ENCODE results near the gene TMEM45A.
A peak's percentile ranks its signal among the peaks of the same experiment; 100 is the strongest.
"Not testable (repeated sequence)": the region's sequence is repeated elsewhere in the genome, so short reads cannot be mapped to it uniquely, and the experiment has no call there.

Gene TMEM45A

DNA sequence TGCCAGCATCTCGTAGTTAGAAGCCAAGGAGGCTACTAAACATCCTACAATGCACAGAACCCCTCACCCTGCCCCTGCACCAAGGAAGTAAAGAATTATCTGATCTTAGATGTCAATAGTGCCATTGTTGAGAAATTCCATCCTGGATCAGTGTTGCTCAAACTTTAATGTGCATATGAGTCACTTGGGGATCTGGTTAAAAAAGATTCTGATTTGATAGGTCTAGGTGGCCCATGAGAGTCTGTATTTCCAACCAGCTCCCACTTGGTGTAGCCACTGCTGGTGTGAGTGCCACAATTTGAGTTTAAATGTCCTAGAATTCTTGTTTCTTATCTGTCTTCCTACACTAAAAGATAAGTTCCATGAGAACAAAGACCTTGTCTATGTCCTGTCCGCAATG, 43.7 kb downstream of the TMEM45A start:
- no peak for DNase-seq

DNA sequence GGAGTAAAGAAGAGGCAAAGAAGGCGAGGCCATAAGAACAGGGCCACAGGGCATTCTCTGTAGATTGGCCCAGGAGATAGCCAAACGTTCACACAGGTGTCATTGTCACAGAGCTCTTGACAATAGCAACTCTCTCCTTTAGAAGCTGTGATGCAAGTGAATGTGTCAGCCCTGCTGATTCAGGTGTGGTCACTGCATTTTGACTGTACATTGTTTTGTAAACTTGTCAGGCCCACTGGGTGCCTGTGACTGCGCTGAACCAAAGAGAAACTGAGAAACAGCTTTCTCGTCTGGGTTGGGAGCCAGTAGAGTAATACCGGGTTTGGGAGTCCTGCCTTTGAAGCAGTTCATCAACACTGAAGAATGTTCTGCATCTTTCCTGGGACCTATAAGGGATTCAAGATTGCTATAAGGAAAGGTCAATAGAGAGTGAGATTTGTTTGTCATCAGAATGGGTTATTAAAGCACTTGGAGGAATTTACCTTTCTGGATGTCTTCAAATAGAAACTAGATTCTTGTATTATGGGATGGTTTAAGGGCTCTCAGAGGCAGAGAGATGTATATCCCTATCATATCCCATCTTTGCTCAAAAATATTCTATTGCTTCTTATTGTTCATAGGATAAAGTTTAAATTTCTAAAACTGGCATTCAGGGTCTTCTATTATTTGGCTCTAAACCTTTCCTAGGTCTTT, 45.4 kb downstream of the TMEM45A start:
- DNase-seq = no peak

DNA sequence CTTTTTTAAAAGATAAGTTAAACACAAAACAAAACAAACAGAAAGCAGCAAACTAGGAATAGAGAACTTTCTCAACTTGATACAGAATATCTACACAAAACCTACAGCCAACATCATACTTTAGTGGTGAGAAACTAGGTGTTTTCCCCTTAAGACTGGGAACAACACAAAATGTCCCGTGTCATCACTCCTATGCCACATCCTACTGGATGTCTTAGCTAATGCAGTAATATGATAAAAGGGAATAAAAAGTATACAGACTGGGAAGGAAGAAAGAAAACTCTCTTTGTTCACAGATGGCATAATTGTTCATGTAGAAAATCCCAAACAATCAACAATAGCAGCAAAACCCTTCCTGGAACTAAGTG, 45.9 kb downstream of the TMEM45A start:
- DNase-seq = no peak

DNA sequence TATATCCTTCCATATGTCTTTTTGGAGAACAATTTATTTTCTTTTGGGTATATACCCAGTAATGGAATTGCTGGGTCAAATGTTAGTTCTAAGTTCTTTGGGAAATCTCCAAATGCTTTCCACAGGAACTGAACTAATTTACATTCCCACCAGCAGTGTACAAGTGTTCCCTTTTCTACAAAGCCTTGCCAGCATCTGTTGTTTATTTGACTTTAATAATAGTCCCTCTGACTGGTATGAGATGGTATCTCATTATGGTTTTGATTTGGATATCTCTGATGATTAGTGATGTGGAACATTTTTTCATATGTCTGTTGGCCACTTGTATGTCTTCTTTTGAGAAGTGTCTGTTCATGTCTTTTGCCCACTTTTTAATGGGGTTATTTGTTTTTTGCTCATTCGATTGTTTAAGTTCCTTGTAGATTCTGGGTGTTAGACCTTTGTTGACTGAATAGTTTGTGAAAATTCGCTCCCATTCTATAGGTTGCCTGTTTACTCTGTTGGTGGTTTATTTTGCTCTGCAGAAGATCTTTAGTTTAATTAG, 48.4 kb downstream of the TMEM45A start:
- DNase-seq = no peak

DNA sequence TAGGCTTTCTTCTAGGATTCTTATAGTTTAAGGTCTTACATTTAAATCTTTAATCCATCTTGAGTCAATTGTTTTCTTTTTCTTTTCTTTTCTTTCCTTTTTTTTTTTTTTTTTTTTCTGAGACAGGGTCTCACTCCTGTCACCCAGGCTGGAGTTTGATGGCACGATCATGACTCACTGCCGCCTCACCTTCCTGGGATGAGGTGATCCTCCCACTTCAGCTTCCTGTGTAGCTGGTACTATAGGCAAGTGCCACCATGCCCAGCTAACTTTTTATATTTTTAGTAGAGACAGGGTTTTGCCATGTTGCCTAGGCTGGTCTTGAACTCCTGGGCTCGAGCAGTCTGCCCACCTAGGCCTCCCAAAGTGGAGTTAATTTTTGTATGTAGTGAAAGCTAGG, 49.0 kb downstream of the TMEM45A start:
- not testable (repeated sequence) for DNase-seq

DNA sequence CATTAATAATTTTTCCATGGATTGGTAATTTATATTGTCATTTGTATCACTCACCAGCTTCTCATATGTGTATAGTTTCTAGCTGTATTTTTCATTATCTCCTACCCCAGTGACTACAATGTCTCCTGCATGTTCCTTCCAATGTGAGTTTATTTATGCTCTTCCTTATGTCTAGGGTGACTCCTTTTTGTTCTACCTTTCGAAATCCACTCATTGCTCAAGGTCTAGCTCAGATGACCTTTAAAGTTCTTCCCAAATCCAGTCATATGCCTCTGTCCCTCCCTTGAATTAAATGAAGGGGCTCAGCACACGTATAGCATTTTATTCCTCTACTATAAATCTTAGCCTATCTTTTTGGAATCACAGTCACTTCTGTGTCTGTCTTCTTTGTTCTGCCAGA, 53.0 kb downstream of the TMEM45A start:
- no peak for DNase-seq

DNA sequence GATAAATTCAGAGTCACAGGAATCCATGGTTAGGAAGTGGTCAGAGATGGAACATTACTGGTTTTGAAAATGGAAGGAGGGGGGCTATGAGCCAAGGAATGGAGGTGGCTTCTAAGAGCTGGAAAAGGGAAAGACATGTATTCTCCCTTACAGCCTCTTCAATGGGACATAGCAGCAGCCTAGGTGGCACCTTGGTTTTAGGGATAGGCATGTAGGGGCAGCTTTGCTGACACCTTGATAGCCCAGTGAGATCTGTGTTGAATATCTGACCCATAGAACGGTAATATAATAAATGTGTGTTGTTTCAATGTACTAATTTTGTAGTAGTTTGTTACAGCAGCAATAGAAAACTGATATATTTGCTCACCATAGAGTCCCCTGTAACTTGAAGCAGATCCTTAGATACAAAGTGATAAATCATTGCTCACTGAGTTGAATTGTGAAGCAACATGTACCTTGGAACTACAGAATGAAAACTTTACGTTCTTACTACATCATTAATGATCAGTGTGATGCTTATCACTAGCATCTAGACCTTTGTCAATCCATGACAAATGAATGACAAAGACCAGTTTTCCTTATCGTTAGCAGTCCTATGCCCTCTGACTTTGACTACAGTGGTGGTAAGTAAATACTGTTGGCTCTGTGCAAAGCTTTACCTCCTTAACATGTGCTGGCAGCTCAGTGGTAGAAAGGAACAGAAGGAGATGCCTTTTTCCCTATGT, 53.8 kb downstream of the TMEM45A start:
- DNase-seq = no peak

DNA sequence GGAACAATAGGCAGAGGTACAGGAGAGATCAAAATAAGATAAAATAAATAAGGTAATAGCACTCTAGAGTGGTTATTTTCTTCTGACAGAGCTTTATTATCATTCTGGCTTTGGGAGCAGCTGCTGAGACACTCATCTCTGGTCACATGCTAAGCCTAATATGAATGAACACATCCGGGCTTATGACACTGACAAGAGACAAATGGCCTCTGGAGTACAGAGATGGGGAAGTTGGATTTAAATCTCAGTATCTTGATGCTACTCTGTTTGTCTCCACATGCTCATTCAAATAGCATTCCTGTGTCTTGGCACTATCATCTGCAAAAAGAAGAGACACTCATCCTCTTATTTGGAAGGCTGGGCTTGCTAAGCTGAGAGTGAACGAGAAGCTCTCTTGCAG, 55.6 kb downstream of the TMEM45A start:
- no peak for DNase-seq

DNA sequence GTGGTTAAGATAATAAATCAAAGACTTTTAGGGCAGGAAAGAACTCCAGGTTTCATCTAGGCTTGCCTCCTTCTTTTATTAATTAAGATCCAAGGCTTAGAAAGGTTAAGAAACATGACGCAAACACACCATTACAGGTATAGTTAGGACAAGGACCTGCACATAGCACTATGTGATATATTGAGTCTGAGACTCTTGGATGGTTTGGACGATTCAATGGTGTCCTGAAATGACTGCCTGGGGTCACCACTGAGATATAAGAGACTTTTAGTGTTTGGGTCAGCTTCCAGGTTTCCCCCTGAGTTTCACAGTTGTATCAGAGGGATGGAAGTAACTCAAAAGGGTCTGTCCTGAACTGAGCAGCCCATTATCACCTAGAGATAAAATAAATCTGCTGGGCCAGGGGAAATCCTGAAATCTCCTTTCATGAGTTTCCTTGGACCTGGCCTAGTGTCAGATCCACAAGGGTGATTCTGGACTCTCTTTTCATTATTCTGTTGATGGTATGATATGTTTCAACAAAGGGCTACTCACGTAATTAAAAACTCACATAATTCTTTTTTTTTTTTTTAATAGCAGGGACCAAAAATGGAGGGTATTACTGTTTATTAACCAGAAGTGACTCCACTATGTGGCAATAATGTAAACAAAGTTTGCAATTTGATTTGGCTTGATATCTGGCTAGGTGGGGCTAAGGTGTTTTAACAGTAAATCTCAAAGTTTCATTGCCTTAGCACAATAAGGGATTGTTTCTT, 61.4 kb downstream of the TMEM45A start:
- no peak for DNase-seq

DNA sequence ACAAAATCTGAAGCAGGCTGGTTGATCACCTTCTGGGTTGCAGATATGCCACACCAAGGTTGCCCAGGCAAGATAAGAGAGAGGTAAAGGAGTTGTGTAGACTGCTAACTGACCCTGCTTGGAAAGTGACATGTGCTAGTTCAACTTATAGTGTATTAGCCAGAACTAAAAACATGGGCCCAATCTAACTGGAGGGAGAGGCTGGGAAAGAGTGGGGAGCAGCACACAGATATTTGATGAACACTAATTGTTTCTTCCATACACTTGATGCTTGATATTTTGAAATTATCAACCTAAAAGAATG, 61.9 kb downstream of the TMEM45A start:
- no peak for DNase-seq

DNA sequence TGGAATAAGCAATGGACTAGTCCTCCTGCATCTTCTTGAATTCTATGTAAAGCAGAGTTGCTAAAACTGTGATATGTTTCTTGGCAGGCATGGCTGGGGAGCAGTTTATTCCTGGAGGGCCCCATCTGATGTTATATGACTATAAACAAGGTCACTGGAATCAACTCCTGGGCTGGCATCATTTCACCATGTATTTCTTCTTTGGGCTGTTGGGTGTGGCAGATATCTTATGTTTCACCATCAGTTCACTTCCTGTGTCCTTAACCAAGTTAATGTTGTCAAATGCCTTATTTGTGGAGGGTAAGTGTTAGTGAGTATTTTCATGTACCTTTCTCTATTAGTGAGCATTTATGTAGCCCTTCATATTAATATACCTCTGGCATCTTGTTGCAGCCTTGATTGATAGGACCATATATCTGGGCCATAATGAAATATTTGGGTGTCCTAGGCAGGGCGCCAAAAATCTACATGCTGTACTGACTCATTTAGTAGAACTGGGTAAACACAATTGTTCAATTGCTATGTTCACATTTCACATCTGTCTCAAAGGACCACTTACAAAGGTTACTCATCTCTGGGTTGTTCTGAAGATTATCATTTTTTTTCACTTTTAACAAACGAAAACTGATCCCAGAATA, 64.4 kb downstream of the TMEM45A start:
- DNase-seq = peak in 1 of 2 experiments; percentile 8

DNA sequence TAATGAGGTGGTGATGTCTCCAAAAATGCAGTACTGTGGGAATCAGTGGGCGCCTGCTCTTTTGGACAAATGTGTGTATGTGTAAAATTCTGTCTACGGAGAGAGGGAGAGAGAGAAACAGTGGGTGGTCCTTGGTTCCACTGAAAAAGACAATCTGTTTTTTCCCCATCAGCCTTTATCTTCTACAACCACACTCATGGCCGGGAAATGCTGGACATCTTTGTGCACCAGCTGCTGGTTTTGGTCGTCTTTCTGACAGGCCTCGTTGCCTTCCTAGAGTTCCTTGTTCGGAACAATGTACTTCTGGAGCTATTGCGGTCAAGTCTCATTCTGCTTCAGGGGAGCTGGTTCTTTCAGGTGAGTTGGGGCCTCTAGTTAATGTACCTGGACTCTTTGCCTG, 65.8 kb downstream of the TMEM45A start:
- DNase-seq = no peak

DNA sequence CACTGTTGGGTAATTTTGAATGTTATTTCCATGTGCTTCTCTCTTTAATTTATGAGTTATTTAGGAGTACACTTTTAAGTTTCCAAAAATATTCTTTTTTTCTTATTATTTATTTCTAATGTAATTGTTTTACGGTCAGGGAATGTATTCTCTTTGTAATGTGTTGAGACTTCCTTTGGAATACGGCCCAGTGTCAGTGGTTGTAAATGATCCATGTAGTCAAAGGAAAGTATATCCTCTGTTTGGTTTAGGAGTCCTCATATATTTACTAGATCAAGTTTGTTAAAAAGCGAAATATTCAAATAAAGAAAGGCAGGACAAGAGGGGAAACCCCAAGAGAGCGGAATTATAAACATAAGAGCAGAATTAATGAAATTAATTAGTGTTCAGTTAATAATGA, 68.0 kb downstream of the TMEM45A start:
- DNase-seq = no peak

DNA sequence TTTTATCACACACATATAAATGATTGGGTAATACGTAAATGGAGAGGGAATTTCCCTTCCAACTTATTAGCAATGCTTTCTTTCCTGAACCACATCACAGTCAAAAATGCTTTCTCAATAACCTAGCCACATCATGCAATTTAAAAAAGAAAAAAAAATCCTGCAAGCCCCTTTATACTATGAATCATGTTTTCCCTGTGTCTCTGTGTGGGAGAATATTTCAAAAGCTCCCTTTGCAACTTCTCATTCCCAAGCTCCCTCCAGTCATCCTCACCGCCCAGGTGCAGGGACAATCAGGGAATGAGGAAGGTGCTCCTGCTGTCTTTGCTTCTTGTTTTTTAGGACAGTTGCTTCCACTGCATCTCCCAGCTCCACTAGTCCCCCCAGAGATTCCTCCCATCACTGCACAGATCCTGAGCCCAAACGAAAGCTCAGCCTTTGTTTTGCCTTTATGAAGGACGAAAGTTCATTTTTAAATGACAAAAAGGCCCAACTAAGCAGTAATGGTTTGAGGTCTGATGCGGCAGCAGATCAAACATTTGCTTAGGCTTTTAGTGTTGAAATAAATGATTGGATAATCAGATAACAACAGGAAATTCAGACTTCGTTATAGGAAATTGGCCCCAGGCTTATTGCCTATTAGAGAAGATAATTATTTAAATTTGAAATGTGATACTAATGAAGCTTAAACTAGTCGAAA, 69.2 kb downstream of the TMEM45A start:
- DNase-seq = no peak

DNA sequence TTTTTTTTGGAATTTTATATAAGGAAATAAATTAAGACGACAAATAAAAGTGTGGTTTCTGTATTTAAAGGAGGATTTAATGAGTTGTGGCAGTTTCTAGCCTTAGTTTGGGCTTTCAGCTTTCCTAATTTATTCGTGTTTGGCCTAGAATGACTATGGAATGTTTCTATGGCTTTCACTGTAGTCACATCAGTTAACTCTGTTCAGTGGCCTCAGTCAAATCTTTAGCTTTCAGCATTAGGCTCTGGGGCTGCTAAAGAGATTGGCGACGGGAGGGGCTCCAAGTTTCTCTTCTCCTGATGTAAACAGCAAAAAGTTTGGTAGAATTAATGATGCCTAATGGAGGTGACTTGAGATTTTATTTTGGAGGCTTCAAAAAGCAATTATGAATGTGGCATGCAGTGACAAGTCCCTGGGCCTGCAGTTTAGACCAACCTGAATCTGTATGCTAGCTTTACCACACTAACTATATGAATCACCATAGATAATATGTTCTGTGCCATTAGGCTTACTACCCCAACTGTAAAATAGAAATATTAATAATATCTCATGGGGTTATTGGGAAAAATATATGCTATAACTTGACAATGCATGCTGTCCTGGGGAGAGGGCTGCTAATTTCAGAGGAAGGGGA, 69.9 kb downstream of the TMEM45A start:
- no peak for DNase-seq

DNA sequence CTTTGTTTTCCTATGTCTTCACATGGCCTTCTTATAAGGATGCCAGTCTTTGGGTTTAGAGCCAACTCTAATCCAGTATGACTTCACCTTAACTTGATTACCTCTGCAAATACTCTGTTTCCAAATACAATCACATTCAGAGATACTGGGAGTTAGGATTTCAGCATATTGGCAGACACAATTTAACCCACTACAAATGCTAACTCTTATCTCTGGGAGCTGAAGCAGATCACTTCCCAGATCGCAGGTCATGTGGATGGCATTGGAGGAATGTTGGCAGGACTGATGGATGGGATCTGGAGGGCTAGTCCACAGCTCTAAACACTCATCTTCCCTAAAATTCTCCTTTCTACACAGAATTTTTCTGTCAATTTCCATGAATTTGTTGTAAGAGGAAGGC, 70.8 kb downstream of the TMEM45A start:
- DNase-seq = no peak

DNA sequence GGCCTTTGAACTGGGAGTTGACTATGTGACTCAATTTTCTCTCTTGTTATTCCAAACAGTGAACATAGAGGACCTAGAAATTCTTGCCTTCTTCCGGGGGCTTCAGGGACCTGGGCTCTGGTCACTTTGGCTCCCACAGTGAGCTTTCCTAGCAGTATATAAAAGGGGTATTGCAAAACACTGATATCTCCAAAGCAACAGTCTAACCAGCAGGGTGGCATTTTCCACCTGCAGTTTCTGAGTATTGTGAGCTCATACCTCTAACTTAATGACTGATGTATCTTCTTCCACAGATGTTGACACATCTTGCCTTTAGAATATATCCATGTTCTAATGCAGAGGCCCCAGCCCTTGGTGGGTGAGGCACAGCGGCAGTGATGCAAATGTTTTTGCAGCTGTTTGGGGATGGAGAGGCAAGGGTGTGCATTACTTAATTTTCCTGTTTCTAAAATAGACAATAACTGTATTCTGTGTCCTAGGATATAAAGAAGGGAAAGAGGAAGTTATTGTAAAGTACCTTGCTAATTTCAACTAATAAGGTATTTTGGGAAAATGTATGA, 71.3 kb downstream of the TMEM45A start:
- no peak for DNase-seq

DNA sequence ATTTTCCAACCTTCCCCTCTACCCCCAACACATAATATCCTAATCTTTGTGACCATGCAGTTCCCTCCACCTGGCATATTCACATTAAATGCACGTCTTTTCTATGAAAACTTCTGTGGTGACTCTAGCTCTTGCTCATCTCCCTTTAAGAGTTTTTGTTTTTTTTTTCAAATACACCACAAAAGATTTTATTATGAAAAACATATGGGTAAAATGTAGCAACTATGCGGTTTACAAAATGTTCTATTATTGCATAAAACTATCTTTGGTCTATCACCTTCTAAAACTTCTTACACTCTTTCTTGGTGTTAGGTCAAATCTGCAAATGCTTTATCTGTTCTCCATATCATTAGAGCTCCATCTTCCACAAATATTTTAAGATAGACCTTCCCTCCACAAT, 78.4 kb downstream of the TMEM45A start:
- DNase-seq = no peak

DNA sequence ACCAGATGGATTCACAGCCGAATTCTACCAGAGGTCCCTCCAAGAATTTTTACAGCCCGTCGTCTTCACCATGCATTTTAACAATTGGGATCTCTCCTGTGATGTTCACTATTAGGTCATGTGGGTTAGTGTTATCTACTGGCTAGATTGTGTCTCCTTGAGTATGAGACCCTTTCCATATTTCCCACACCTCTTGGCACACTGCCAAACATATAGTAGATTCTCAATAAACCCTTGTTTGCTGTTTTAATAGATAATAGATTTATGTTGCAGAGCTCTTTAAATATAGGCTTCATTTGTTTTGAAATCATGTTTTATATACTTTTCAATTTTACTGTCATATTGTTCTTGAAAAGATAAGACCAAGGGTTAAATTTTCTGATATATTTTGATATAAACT, 82.1 kb downstream of the TMEM45A start:
- DNase-seq = no peak

DNA sequence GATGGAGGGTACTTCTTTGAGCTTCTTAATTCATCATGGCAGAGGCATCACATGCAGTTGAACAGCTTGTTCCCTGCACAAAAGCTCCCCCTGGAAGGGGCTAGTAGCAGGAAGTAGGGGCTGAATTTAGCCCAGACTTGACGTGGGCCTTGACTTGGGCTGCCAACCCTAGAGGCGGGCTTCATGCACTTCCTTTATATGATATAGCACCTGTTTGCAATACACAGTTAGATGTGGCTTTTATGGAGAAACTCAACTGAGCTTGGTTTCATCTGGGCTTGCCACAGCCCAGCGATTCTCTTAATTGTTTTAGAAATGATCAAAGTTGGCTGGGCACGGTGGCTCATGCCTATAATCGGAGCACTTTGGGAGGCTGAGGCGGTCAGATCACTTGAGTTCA, 83.3 kb downstream of the TMEM45A start:
- no peak for DNase-seq

DNA sequence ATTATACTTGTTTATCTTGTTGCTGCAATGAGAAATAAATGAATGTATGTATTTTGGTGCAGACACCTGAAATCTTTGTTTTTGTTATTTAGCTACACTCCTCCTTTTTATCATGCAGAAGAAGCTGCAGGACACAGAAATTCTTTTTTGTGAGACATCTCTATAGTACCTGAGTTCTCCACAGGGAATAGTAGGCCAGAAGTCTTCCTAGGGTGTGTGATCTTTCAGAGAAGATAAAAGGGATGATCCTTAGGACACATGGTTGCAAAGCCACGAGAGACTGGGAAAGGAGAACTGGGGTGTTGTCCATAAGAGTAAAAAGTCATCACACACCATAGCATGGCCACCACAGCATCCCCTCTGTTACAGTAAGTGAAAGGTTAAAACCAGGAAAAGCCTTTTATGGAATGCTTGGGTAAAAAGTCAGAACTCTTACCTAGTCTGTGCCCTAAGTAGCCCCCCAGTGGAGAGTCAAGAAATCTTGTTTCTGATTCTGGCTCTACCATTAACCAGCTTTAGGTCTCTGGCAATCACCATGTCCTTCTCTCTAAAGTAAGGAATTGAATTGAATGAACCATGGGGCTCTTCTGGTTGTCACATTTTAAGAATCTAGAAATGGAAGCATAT, 85.1 kb downstream of the TMEM45A start:
- no peak for DNase-seq

DNA sequence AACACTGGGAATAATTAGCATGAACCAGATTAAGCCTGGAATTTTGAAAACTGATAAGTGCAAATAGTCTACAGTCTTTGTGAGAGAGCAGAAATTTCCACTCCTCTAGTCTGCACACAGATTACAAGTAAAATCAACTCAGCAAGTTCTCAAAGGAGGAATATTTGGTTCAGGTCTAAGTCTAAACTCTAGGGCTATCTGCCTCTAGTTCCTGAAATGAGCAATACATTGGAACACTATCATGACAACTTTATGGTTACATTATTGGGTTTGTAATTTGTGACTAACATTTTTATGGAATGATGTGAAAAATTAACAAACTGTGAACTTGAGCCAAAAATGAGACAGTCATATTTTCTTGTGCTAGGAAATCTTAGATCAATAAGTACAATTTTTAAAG, 86.2 kb downstream of the TMEM45A start:
- DNase-seq = no peak

Measured in NCI-H2081 (cell line).